ENCODE data around the gene CHD3. TPM values are rescaled to one million over a fixed set of nuclear protein-coding genes. Genes with fewer than 3 reads are reported as not detected.
A peak's percentile ranks its signal among the peaks of the same experiment; 100 is the strongest.

The CHD3 gene
- total and polyA plus RNA-seq, 2 of the 13 experiments (the other 11 are each of a cell fraction or from before 2014, with no cell fraction given): 2.7 to 3.7 TPM

GRCh38 chr17:7856811-7857712 lies 31.5 kb upstream of the CHD3 start, which contains the start of gene NAA38 (continued):
- TF ChIP-seq SMARCC2 (IDR thresholded peaks at IDR 0.05) (no peak), DDIT3 (CRISPR knock-in tag; IDR thresholded peaks at IDR 0.05) (no peak), NR3C1 (CRISPR knock-in tag; IDR thresholded peaks at IDR 0.05) (no peak), FLYWCH1 (CRISPR knock-in tag; IDR thresholded peaks at IDR 0.05) (no peak), ZNF124 (CRISPR knock-in tag; IDR thresholded peaks at IDR 0.05) (no peak), RBAK (CRISPR knock-in tag; IDR thresholded peaks at IDR 0.05) (0 out of 2 replicates have a peak, but pooled peaks have one; percentile 73), ZNF790 (CRISPR knock-in tag; IDR thresholded peaks at IDR 0.05; ENCODE audit: borderline replicate concordance) (no peak), MATR3 (CRISPR knock-in tag; IDR thresholded peaks at IDR 0.05) (no peak), ZNF121 (CRISPR knock-in tag; IDR thresholded peaks at IDR 0.05) (no peak), AKNA (CRISPR knock-in tag; IDR thresholded peaks at IDR 0.05; ENCODE audit: borderline replicate concordance) (no peak), IRF2 (CRISPR knock-in tag; IDR thresholded peaks at IDR 0.05) (peak; percentile 71; the same call in 1 of the 2 replicates), MEIS1 (CRISPR knock-in tag; IDR thresholded peaks at IDR 0.05; ENCODE audit: borderline replicate concordance) (peak; percentile 44; the same call in 1 of the 2 replicates), MTA3 (CRISPR knock-in tag; IDR thresholded peaks at IDR 0.05) (no peak), ZNF720 (CRISPR knock-in tag; IDR thresholded peaks at IDR 0.05) (no peak), ZNF318 (CRISPR knock-in tag; IDR thresholded peaks at IDR 0.05) (no peak)
